BE2C (cell line): ENCODE data around the gene SERTAD2.

Source experiments
- DNase-seq: peaks from one replicate; pipeline ENCODE4 v3.0.0-alpha.2; 2020
- H3K27me3 ChIP-seq: fragments of 250-450 bp; sonication (Bioruptor Pico); 2 replicates; pipeline ENCODE4 v1.5.1; 2020; ENCODE audit warnings: mild to moderate bottlenecking
- H3K36me3 ChIP-seq: fragments of 250-450 bp; sonication (Bioruptor Pico); 2 replicates; pipeline ENCODE4 v1.5.1; 2020; ENCODE audit warnings: mild to moderate bottlenecking
- H3K4me1 ChIP-seq: fragments of 250-450 bp; sonication (Bioruptor Pico); 2 replicates; pipeline ENCODE4 v1.5.1; 2020
- H3K4me3 ChIP-seq: 2 replicates; pipeline ENCODE4 v1.5.1; 2011; ENCODE audit warnings: low read depth, low read length
- H3K9me3 ChIP-seq: fragments of 250-450 bp; sonication (Bioruptor Pico); 2 replicates; pipeline ENCODE4 v1.5.1; 2020
- CTCF ChIP-seq: IDR thresholded peaks from 2 replicates; pipeline ENCODE4 v1.5.1; 2012; ENCODE audit warnings: mild to moderate bottlenecking, low read depth, low read length

Gene SERTAD2

GRCh38 chr2:64697297-64698176, 43.8 kb upstream of the SERTAD2 start:
- DNase-seq = no peak
- no peaks in the 10 kb centered on the region for H3K4me1 ChIP-seq
- no peaks in the 10 kb centered on the region for H3K36me3 ChIP-seq
- no peaks in the 10 kb centered on the region for H3K27me3 ChIP-seq
- H3K4me3 ChIP-seq = no peak overlapping the region
- no peaks in the 10 kb centered on the region for H3K9me3 ChIP-seq
- TF ChIP-seq CTCF = no peak

GRCh38 chr2:64696636-64697035, 42.9 kb upstream of the SERTAD2 start:
- Histone ChIP-seq H3K9me3 (no peaks in the 10 kb centered on the region), H3K4me1 (no peaks in the 10 kb centered on the region), H3K27me3 (no peaks in the 10 kb centered on the region), H3K36me3 (no peaks in the 10 kb centered on the region), H3K4me3 (no peak overlapping the region)
- no peak for DNase-seq
- TF ChIP-seq CTCF = no peak

- no peak for DNase-seq
- no peak overlapping the region for H3K4me3 ChIP-seq
- no peaks in the 10 kb centered on the region for H3K9me3 ChIP-seq
- no peak for TF ChIP-seq CTCF
- H3K4me1 ChIP-seq = no peaks in the 10 kb centered on the region
- no peaks in the 10 kb centered on the region for H3K27me3 ChIP-seq
- no peaks in the 10 kb centered on the region for H3K36me3 ChIP-seq
These were observed 42.1 kb upstream of the SERTAD2 start for GRCh38 chr2:64695721-64696261.

- H3K4me1 ChIP-seq = no peaks in the 10 kb centered on the region
- H3K36me3 ChIP-seq = no peaks in the 10 kb centered on the region
- no peak overlapping the region for H3K4me3 ChIP-seq
- H3K9me3 ChIP-seq = no peaks in the 10 kb centered on the region
- no peak for DNase-seq
- TF ChIP-seq CTCF = no peak
- no peaks in the 10 kb centered on the region for H3K27me3 ChIP-seq
These were observed 38.7 kb upstream of the SERTAD2 start for GRCh38 chr2:64692401-64692800.

- no peak overlapping the region for H3K4me3 ChIP-seq
- no peak for TF ChIP-seq CTCF
- H3K4me1 ChIP-seq = no peaks in the 10 kb centered on the region
- H3K27me3 ChIP-seq = no peaks in the 10 kb centered on the region
- no peaks in the 10 kb centered on the region for H3K9me3 ChIP-seq
- H3K36me3 ChIP-seq = no peaks in the 10 kb centered on the region
- DNase-seq = no peak
These were observed 35.2 kb upstream of the SERTAD2 start for GRCh38 chr2:64688909-64689308.
